Measurements from ENCODE around the gene C2CD4C.
"Not testable (repeated sequence)": the region's sequence is repeated elsewhere in the genome, so short reads cannot be mapped to it uniquely, and the experiment has no call there.

C2CD4C gene

DNA sequence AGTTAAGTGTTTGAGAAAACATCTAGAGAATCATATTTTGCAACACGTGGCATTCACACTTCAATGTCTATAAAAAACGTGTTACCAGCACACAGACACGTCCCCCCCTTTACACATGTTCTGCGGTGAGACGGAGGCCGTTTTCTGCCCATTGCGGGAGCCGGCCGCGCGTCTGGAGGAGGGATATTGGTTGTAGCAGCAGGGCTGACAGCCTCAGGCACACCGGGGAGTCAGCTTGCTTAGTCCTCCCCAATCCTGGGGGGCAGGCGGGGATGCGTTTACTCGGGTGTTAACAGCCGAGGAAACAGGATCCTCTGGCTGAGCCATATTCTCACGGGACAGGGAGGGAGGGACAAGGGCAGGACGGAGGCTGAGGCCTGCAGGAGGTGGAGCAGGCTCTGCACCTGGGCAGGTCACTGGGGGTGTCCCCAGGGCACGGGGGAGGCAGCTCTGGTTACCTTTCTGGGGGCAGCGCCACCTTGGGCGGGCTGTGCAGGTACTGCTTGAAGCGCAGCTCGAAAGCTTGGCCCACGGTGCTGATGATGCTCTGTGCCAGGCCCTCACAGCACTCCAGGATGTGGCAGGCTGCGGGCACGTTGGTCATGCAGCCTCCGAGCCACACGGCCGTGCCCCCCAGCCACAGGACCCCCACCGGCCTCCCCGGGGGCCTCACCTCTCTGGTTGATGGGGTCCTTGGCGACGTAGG, 26.9 kb upstream of the C2CD4C start:
- TF ChIP-seq, protein P1, sequence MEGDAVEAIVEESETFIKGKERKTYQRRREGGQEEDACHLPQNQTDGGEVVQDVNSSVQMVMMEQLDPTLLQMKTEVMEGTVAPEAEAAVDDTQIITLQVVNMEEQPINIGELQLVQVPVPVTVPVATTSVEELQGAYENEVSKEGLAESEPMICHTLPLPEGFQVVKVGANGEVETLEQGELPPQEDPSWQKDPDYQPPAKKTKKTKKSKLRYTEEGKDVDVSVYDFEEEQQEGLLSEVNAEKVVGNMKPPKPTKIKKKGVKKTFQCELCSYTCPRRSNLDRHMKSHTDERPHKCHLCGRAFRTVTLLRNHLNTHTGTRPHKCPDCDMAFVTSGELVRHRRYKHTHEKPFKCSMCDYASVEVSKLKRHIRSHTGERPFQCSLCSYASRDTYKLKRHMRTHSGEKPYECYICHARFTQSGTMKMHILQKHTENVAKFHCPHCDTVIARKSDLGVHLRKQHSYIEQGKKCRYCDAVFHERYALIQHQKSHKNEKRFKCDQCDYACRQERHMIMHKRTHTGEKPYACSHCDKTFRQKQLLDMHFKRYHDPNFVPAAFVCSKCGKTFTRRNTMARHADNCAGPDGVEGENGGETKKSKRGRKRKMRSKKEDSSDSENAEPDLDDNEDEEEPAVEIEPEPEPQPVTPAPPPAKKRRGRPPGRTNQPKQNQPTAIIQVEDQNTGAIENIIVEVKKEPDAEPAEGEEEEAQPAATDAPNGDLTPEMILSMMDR (conservative IDR thresholded peaks at IDR 0.05): no peak
- no peak overlapping the region for H3K27ac ChIP-seq

DNA sequence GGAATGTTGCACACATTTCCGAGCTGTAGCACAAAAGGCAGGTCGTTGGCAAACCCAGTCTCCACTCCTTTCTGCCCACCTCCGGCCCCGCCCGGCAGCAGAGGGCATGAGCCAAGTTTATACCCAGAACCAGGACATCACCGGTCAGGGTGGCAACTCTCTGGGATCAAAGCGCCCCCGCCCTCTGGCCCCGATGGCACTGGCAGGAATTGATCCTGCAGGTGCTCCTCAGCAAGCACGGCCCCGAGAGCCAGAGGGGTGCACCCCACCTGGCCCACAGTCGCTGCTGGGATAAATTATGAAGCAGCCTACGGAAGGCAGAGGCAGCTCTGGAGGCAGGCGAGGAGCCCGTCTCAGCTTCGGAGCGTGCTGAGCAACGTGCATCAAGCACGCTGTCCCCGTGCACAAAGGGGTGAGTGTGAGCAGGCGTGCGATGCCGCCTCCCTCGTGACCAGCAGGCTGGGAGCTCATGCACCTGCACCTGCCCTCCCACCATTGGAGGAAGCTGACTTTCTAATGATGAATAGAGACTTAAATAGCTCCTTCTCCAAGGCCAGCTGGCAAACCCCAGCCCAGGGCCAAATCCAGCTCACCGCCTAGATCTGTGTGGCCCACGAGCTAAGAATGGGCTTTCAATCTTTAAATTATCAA, 26.2 kb upstream of the C2CD4C start:
- H3K27ac ChIP-seq: no peak overlapping the region
- TF ChIP-seq, protein P1 (conservative IDR thresholded peaks at IDR 0.05): no peak

GRCh38 chr19:434152-434960, 25.4 kb upstream of the C2CD4C start:
- no peak overlapping the region for H3K27ac ChIP-seq
- TF ChIP-seq, protein P1 (conservative IDR thresholded peaks at IDR 0.05): no peak

DNA sequence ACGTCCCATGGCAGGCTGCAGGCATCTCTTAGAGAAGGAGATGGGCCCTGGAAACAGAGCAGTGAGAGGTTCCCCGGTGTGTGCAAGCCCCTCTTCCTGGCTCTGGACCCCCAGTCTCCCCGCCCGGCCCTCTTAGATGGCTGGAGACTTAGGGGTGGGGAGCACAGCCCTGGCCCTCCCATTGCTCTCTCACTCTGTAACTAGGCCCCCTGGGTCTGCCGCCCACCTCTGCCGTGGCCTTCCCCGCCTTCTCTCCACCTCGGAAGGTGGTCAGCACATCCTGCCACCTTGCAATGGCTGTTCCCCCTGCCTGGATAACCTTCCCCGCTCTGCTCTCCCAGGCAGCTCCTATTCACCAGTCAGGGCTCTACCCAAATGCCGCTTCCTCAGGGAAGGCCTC, 21.8 kb upstream of the C2CD4C start:
- no peak overlapping the region for H3K27ac ChIP-seq
- TF ChIP-seq, protein P1 (conservative IDR thresholded peaks at IDR 0.05): no peak

GRCh38 chr19:428149-428548, 19.2 kb upstream of the C2CD4C start:
- TF ChIP-seq, protein P1 (conservative IDR thresholded peaks at IDR 0.05): no peak
- no peak overlapping the region for H3K27ac ChIP-seq

DNA sequence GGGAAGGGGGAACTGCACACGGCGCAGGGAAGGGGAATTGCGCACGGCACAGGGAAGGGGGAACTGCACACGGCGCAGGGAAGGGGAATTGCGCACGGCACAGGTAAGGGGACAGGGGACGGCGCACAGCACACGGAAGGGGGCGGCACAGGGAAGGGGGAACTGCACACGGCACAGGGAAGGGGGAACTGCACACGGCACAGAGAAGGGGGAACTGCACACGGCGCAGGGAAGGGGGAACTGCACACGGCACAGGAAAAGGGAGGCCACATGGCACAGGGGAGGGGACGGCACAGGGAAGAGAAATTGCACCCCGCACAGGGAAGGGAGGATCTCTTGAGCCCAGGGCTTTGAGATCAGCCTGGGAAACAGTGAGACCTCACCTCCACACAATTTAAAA, 18.7 kb upstream of the C2CD4C start:
- H3K27ac ChIP-seq: not testable (repeated sequence)

DNA sequence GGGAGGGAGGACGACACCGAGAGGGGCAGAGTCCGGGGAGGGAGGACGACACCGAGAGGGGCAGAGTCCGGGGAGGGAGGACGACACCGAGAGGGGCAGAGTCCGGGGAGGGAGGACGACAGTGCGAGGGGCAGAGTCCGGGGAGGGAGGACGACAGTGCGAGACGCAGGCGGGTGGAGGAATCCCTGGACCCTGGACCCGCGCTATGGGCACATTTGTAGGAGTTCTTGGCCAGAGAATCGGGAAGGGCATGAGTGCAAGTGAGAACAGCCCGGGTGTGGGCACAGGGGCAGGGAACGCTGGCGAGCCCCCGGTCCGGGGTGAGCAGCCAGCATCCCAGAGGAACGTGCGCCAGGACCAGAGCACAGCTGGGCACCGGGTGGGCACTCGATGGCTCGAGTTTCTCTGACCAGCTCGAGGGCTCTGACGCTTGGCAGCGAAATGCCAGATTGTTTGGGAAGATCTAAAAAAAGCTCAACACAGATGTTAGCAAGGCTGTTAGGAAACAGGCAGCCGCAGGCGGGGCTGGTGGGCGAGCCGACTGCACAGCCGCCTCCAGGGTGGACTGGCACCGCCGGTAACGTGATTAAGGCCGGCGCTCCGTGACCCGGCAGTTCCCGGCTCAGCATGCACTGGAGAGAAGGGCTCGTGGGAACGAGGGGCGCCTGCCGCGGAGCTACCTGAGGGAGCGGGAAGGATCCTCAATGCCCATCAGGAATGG, 17.9 kb upstream of the C2CD4C start:
- TF ChIP-seq, protein P1 (conservative IDR thresholded peaks at IDR 0.05): no peak
- H3K27ac ChIP-seq: no peak overlapping the region
